Nucleus accumbens (tissue), 56 donors: Measurements from ENCODE around the gene FLT4.
"Not testable (repeated sequence)": the region's sequence is repeated elsewhere in the genome, so short reads cannot be mapped to it uniquely, and the experiment has no call there.

ENCODE experiments used
- DNase-seq, 56 donors: peaks; one replicate each; lab custom pipeline; 2025; lab: John Stamatoyannopoulos, UW

The FLT4 gene

GRCh38 chr5:180670586-180671359 lies 21.4 kb upstream of the FLT4 start:
- peak in 42 of 56 donors; percentile 2 to 76 (median 26) for DNase-seq

GRCh38 chr5:180670157-180670556 lies 20.8 kb upstream of the FLT4 start:
- no peak for DNase-seq

GRCh38 chr5:180669661-180670060 lies 20.3 kb upstream of the FLT4 start:
- no peak for DNase-seq

GRCh38 chr5:180668835-180669596 lies 19.6 kb upstream of the FLT4 start:
- DNase-seq: no peak

GRCh38 chr5:180666812-180667211 lies 17.4 kb upstream of the FLT4 start:
- no peak for DNase-seq

GRCh38 chr5:180665682-180666404 lies 16.4 kb upstream of the FLT4 start:
- no peak for DNase-seq

- DNase-seq: no peak
Measured at GRCh38 chr5:180658774-180659564, 9.6 kb upstream of the FLT4 start.

- not testable (repeated sequence) for DNase-seq
Measured at GRCh38 chr5:180655243-180655642, 5.8 kb upstream of the FLT4 start.

GRCh38 chr5:180652771-180653170 lies 3.4 kb upstream of the FLT4 start:
- DNase-seq: no peak

- DNase-seq: no peak
Measured at GRCh38 chr5:180652346-180652745, 2.9 kb upstream of the FLT4 start.

- DNase-seq: no peak
Measured at GRCh38 chr5:180648658-180649296, 623 bp downstream of the FLT4 start.

- DNase-seq: no peak
Measured at GRCh38 chr5:180647941-180648500, 1.4 kb downstream of the FLT4 start.

- DNase-seq: no peak
Measured at GRCh38 chr5:180647465-180647864, 1.9 kb downstream of the FLT4 start.

- no peak for DNase-seq
Measured at GRCh38 chr5:180646963-180647305, 2.5 kb downstream of the FLT4 start.

GRCh38 chr5:180646289-180646962 lies 3.0 kb downstream of the FLT4 start:
- DNase-seq: no peak

GRCh38 chr5:180645274-180646204 lies 3.9 kb downstream of the FLT4 start:
- no peak for DNase-seq

GRCh38 chr5:180644825-180645273 lies 4.6 kb downstream of the FLT4 start:
- DNase-seq: no peak
